Stimulated activated naive CD8-positive, alpha-beta T cell treated with anti-CD3 and anti-CD28 coated beads, Interleukin-15, Interleukin-2, amounts not matched to agents 100 U/mL and 50 U/mL, for 24 hours (primary cell): Measurements from ENCODE around the gene RANBP1.
A peak's percentile ranks its signal among the peaks of the same experiment; 100 is the strongest.

Experiments used
- ATAC-seq: fragments of 150-1000 bp; cut with Tn5 transposase; one replicate; pipeline ENCODE4 v1.10.0; 2021
- DNase-seq: peaks from one replicate; pipeline ENCODE4 v3.0.0; 2021

Gene RANBP1

GRCh38 chr22:20138417-20138738 lies 22.5 kb downstream of the RANBP1 start:
- no peak for ATAC-seq
- DNase-seq: no peak

- no peak for ATAC-seq
- DNase-seq: no peak
These were observed 23.0 kb downstream of the RANBP1 start for GRCh38 chr22:20138868-20139267.

GRCh38 chr22:20139391-20140106 lies 23.6 kb downstream of the RANBP1 start:
- ATAC-seq (no peak), DNase-seq (no peak)

GRCh38 chr22:20140107-20140445 lies 24.2 kb downstream of the RANBP1 start:
- DNase-seq (no peak), ATAC-seq (no peak)

GRCh38 chr22:20140521-20140964 lies 24.6 kb downstream of the RANBP1 start:
- no peak for DNase-seq

GRCh38 chr22:20141186-20142077 lies 25.5 kb downstream of the RANBP1 start:
- no peak for ATAC-seq
- DNase-seq: no peak

More at GRCh38 chr22:20140521-20140964, 24.6 kb downstream of the RANBP1 start:
- ATAC-seq: no peak

GRCh38 chr22:20142711-20143621 lies 27.1 kb downstream of the RANBP1 start:
- DNase-seq (no peak), ATAC-seq (no peak)

- ATAC-seq (no peak), DNase-seq (no peak)
These were observed 28.2 kb downstream of the RANBP1 start for GRCh38 chr22:20143883-20144665.

GRCh38 chr22:20145206-20145831 lies 29.4 kb downstream of the RANBP1 start:
- no peak for ATAC-seq
- DNase-seq: no peak

GRCh38 chr22:20145832-20146223 lies 29.9 kb downstream of the RANBP1 start:
- ATAC-seq: no peak
- DNase-seq: no peak

GRCh38 chr22:20146777-20147176 lies 30.9 kb downstream of the RANBP1 start:
- ATAC-seq: peak; percentile 15

GRCh38 chr22:20147237-20147988 lies 31.5 kb downstream of the RANBP1 start:
- DNase-seq (no peak), ATAC-seq (no peak)

More at GRCh38 chr22:20146777-20147176, 30.9 kb downstream of the RANBP1 start:
- no peak for DNase-seq

- ATAC-seq (no peak), DNase-seq (no peak)
These were observed 32.5 kb downstream of the RANBP1 start for GRCh38 chr22:20148414-20148813.

GRCh38 chr22:20149257-20150250 lies 33.6 kb downstream of the RANBP1 start:
- ATAC-seq (no peak), DNase-seq (no peak)

- ATAC-seq: no peak
- no peak for DNase-seq
These were observed 34.7 kb downstream of the RANBP1 start, which contains the start of gene CCDC188 for GRCh38 chr22:20150381-20151275. Gene CCDC188 (minus strand): TSS chr22:20151055. CDS start chr22:20150986, 69 bp downstream.

- DNase-seq (no peak), ATAC-seq (no peak)
These were observed 35.3 kb downstream of the RANBP1 start for GRCh38 chr22:20151276-20151588.

GRCh38 chr22:20152464-20152890 lies 36.6 kb downstream of the RANBP1 start:
- ATAC-seq (no peak), DNase-seq (no peak)

- DNase-seq: no peak
- ATAC-seq: no peak
These were observed 38.0 kb downstream of the RANBP1 start for GRCh38 chr22:20153945-20154344.
